OCI-LY3 (cell line): Measurements from ENCODE around the gene TMEM106C.

Source experiments
- EZH2phosphoT487 ChIP-seq: fragments of 200-600 bp; shearing (Covaris generic); IDR thresholded peaks from 2 replicates; pipeline ENCODE4 v1.6.1; 2018; ENCODE audit warnings: antibody characterized with exemption, mixed run types, low read depth
- TF ChIP-seq, protein P1 (sequence below): fragments of 200-600, 300-600 bp; sonication (generic); IDR thresholded peaks from 2 replicates; pipeline ENCODE4 v1.5.1; 2014; ENCODE audit warnings: antibody characterized with exemption, low read length, low read depth

- TF ChIP-seq, protein P1, sequence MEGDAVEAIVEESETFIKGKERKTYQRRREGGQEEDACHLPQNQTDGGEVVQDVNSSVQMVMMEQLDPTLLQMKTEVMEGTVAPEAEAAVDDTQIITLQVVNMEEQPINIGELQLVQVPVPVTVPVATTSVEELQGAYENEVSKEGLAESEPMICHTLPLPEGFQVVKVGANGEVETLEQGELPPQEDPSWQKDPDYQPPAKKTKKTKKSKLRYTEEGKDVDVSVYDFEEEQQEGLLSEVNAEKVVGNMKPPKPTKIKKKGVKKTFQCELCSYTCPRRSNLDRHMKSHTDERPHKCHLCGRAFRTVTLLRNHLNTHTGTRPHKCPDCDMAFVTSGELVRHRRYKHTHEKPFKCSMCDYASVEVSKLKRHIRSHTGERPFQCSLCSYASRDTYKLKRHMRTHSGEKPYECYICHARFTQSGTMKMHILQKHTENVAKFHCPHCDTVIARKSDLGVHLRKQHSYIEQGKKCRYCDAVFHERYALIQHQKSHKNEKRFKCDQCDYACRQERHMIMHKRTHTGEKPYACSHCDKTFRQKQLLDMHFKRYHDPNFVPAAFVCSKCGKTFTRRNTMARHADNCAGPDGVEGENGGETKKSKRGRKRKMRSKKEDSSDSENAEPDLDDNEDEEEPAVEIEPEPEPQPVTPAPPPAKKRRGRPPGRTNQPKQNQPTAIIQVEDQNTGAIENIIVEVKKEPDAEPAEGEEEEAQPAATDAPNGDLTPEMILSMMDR, result no peak
- no peak for TF ChIP-seq EZH2phosphoT487
These were observed 52.6 kb downstream of the TMEM106C start for GRCh38 chr12:48015954-48016353.
